Neuron (in vitro differentiated cells): ENCODE data around the gene ABHD18.
"Not testable (repeated sequence)": the region's sequence is repeated elsewhere in the genome, so short reads cannot be mapped to it uniquely, and the experiment has no call there.

ENCODE experiments used
- H2AFZ ChIP-seq: one replicate; pipeline ENCODE4 v1.6.1; 2013; ENCODE audit warnings: low read depth, mild to moderate bottlenecking, inconsistent platforms, low read length, moderate library complexity
- H3K27me3 ChIP-seq: one replicate; pipeline ENCODE4 v1.6.1; 2013; ENCODE audit warnings: low read length; ENCODE audit not compliant: insufficient read depth
- H3K36me3 ChIP-seq: one replicate; pipeline ENCODE4 v1.6.1; 2013; ENCODE audit warnings: low read length; ENCODE audit not compliant: insufficient read depth
- H3K4me1 ChIP-seq: one replicate; pipeline ENCODE4 v1.6.1; 2013; ENCODE audit warnings: low read length; ENCODE audit not compliant: insufficient read depth
- H3K4me3 ChIP-seq: 2 replicates; pipeline ENCODE4 v1.5.1; 2013; ENCODE audit warnings: mild to moderate bottlenecking, low read length, moderate library complexity
- H3K9me3 ChIP-seq: one replicate; pipeline ENCODE4 v1.6.1; 2013; ENCODE audit warnings: low read length

The ABHD18 gene

DNA sequence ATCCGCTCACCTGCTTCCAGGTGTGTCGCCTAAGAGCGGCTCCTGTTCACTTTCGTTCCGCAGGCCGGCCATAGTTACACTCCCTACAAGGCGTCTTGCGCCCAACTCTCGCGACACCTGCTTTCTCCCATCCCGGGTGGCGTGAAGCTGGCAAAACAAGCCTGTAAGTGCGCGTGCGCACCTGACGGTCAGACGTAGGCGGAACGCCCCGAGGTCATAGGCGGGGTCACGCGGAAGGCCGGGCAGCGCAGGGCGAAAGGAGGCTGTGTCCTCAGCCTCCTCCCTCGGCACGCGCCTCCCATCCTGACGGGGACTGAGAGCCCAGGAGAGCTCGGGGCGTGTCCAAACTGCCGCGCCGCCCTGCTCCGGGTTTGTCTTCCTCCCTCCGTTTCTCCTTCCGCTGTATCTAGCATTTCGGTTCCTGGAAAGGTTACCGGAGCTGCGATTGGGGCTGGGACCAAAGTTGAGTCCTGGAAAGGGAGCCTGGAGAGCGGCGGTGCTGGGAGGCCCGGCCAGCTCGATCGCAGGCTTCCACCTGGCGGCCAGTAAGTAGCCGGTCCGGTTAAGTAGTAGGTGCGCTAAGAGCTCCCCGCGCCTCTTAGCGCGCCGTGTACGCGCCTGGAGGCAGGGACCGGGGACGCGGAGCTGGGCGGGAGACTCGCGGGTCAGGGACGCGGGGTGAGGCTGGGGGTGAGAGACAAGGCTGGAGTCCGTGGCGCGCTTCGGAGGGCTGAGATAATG is at the start of gene ABHD18, which contains the start of gene MFSD8:
Gene ABHD18, plus strand, starts transcription at position 345 of the 741 bp plus-strand sequence. CDS start 17,550 bp downstream, outside the sequence.
Gene MFSD8, minus strand, starts transcription at position 112 of the 741 bp plus-strand sequence. Its CDS starts 40 bp downstream, at position 72.
- H3K27me3 ChIP-seq = no peaks in the 10 kb centered on the region
- H3K4me1 ChIP-seq = no peaks in the 10 kb centered on the region
- peaks cover 4% of the 10 kb centered on the region for H3K36me3 ChIP-seq
- peak within 1 kb of the TSS; percentile 82 for H3K4me3 ChIP-seq
- H2AFZ ChIP-seq = peak within 1 kb of the TSS; percentile 84
- no peaks in the 10 kb centered on the region for H3K9me3 ChIP-seq

DNA sequence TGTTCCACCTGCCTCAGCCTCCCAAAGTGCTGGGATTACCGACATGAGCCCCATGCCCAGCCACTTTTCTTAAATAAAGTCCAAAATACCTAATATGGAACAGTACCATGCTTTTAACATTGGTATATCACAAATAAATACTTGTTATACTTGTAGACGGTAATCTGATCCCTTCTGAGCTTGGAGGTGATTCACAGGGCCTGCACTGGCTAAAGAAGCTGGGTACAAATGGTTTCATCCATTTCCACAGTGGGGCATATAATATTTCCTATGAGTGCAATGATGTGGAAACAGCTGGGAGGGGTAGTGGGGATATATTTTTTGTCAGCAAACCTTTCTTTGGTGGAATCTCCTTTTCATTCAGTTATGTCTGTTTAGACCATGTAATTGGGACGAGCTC is 48.7 kb upstream of the ABHD18 start:
- Histone ChIP-seq H3K4me3 (no peak overlapping the region), H2AFZ (no peak overlapping the region), H3K4me1 (no peaks in the 10 kb centered on the region), H3K36me3 (peaks cover 12% of the 10 kb centered on the region), H3K27me3 (no peaks in the 10 kb centered on the region), H3K9me3 (no peaks in the 10 kb centered on the region)

DNA sequence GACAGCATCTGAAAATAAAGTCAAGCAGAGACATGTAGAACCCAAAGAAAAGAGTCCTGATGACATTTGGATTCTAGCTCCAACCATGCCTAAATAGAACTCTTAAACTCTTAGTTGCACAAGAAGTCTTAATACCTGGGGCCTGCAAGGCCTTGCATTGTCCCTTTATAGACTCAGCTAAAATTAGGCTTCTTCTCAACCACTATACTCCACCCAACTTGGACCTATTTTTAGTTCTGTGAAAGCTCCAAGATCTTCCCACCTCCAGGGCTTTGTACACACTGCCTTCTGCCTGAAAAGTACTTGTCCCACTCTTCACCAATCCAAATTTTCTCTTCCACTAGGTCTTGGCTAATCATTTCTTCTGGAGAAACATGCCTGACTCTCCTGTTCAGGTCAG is 48.1 kb upstream of the ABHD18 start:
- Histone ChIP-seq H3K27me3 (no peaks in the 10 kb centered on the region), H3K9me3 (no peaks in the 10 kb centered on the region), H3K36me3 (peaks cover 17% of the 10 kb centered on the region), H3K4me1 (no peaks in the 10 kb centered on the region), H2AFZ (no peak overlapping the region), H3K4me3 (no peak overlapping the region)

- Histone ChIP-seq H3K36me3 (peaks cover 18% of the 10 kb centered on the region), H3K4me1 (no peaks in the 10 kb centered on the region), H2AFZ (no peak overlapping the region), H3K9me3 (no peaks in the 10 kb centered on the region), H3K4me3 (no peak overlapping the region), H3K27me3 (no peaks in the 10 kb centered on the region)
These were observed 44.7 kb upstream of the ABHD18 start for GRCh38 chr4:127920521-127920920.

- peaks cover 18% of the 10 kb centered on the region for H3K36me3 ChIP-seq
These were observed 43.0 kb upstream of the ABHD18 start for GRCh38 chr4:127922226-127922625.

GRCh38 chr4:127925720-127926119 is 39.5 kb upstream of the ABHD18 start:
- H3K9me3 ChIP-seq, H3K27me3 ChIP-seq: not testable (repeated sequence)
- peaks cover 14% of the 10 kb centered on the region for H3K36me3 ChIP-seq

More at GRCh38 chr4:127922226-127922625, 43.0 kb upstream of the ABHD18 start:
- no peak overlapping the region for H3K4me3 ChIP-seq
- H3K4me1 ChIP-seq = no peaks in the 10 kb centered on the region
- H2AFZ ChIP-seq = no peak overlapping the region
- H3K9me3 ChIP-seq = no peaks in the 10 kb centered on the region
- H3K27me3 ChIP-seq = no peaks in the 10 kb centered on the region

DNA sequence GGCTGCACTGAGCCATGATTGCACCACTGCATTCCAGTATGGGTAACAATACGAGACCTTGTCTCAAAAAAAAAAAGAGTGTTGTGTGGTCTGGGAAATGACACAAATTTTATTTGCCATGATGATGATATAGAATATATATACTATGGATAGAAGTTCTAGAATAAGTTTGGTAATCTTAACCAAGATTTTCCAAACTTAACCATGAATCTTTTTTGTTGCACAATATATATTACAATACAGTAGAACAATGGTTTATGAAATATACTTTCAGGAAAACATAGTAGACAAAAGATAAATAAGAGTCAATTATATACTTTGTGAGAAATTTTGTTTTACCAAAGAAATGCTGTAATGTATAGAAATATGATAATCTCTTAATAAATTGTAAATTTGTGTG is 35.0 kb upstream of the ABHD18 start:
- no peak overlapping the region for H2AFZ ChIP-seq

More at GRCh38 chr4:127925720-127926119, 39.5 kb upstream of the ABHD18 start:
- not testable (repeated sequence) for H2AFZ ChIP-seq, H3K4me1 ChIP-seq, H3K4me3 ChIP-seq

DNA sequence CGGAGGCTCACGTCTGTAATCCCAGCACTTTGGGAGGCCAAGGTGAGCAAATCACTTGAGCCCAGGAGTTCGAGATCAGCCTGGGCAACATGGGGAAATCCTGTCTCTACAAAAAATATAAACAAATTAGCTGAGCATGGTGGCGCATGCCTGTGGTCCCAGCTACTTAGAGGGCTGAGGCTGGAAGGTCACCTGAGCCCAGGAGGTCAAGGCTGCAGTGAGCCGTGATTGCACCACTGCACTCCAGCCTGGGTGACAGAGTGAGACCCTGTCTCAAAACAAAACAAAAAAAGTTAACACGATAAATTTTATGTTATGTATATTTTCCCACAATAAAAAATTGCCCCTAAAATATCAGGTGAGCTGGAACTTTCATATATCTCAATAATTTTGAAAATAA is 33.4 kb upstream of the ABHD18 start:
- H3K36me3 ChIP-seq, H2AFZ ChIP-seq, H3K4me1 ChIP-seq, H3K27me3 ChIP-seq, H3K9me3 ChIP-seq, H3K4me3 ChIP-seq: not testable (repeated sequence)

More for the DNA sequence above, 35.0 kb upstream of the ABHD18 start:
- Histone ChIP-seq H3K36me3 (peaks cover 6% of the 10 kb centered on the region), H3K9me3 (no peaks in the 10 kb centered on the region), H3K27me3 (no peaks in the 10 kb centered on the region), H3K4me1 (no peaks in the 10 kb centered on the region), H3K4me3 (no peak overlapping the region)

- no peak overlapping the region for H2AFZ ChIP-seq
- no peak overlapping the region for H3K4me3 ChIP-seq
- no peaks in the 10 kb centered on the region for H3K4me1 ChIP-seq
- H3K9me3 ChIP-seq = no peaks in the 10 kb centered on the region
- H3K36me3 ChIP-seq = peaks cover 5% of the 10 kb centered on the region
- no peaks in the 10 kb centered on the region for H3K27me3 ChIP-seq
These were observed 28.2 kb upstream of the ABHD18 start for GRCh38 chr4:127936974-127937373.

GRCh38 chr4:127957105-127957504 is 8.1 kb upstream of the ABHD18 start:
- H3K4me3 ChIP-seq = no peak overlapping the region
- H3K27me3 ChIP-seq = no peaks in the 10 kb centered on the region
- H3K4me1 ChIP-seq = no peaks in the 10 kb centered on the region
- no peaks in the 10 kb centered on the region for H3K9me3 ChIP-seq
- peaks cover 6% of the 10 kb centered on the region for H3K36me3 ChIP-seq
- no peak overlapping the region for H2AFZ ChIP-seq

DNA sequence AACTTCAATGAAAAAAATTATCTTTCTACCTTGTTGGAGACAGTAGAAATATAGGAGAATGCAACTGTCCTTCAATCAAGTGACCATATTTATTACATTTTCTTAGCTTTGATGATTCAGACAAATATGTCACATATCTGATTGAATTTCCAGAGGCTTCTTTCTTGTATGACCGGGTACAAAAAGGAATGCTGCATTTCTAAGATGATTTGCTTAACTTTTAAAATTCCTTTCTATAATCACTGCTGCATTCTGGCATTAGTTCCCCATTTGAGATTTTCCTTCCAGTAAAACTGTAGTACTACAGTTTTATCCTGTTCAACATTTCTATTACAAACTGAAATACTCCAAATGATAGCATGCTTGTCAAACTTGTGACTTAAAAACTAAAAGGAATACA is 5.4 kb upstream of the ABHD18 start:
- no peaks in the 10 kb centered on the region for H3K9me3 ChIP-seq
- H3K36me3 ChIP-seq = peaks cover 6% of the 10 kb centered on the region
- no peak overlapping the region for H3K4me3 ChIP-seq
- no peaks in the 10 kb centered on the region for H3K4me1 ChIP-seq
- H3K27me3 ChIP-seq = no peaks in the 10 kb centered on the region
- H2AFZ ChIP-seq = no peak overlapping the region

DNA sequence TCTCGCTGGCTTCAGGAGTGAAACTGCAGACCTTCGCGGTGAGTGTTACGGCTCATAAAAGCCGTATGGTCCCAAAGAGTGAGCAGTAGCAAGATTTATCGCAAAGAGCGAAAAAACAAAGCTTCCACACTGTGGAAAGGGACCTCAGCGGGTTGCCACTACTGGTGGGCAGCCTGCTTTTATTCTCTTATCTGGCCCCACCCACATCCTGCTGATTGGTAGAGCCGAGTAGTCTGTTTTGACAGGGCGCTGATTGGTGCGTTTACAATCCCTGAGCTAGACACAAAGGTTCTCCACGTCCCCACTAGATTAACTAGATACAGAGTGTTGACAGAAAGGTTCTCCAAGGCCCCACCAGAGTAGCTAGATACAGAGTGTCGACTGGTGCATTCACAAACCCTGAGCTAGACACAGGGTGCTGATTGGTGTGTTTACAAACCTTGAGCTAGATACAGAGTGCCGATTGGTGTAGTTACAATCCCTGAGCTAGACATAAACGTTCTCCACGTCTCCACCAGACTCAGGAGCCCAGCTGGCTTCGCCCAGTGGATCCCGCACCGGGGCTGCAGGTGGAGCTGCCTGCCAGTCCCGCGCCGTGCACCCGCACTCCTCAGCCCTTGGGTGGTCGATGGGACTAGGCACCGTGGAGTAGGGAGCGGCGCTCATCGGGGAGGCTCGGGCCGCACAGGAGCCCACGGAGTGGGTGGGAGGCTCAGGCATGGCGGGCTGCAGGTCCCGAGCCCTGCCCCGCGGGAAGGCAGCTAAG is 1.4 kb upstream of the ABHD18 start:
- not testable (repeated sequence) for H3K4me1 ChIP-seq, H2AFZ ChIP-seq, H3K36me3 ChIP-seq, H3K27me3 ChIP-seq, H3K9me3 ChIP-seq
- H3K4me3 ChIP-seq = peak overlapping the region; percentile 11

GRCh38 chr4:127964426-127965061 is 662 bp upstream of the ABHD18 start:
- H3K27me3 ChIP-seq, H3K36me3 ChIP-seq, H3K4me1 ChIP-seq, H3K9me3 ChIP-seq: not testable (repeated sequence)
- peak overlapping the region; percentile 84 for H2AFZ ChIP-seq
- peak overlapping the region; percentile 82 for H3K4me3 ChIP-seq
